Activated T-cell treated with anti-CD3 and anti-CD28 coated beads for 1 hour (primary cell): ENCODE data around the gene ATP5ME.

ENCODE experiments used
- DNase-seq: peaks from one replicate; pipeline ENCODE4 v3.0.0-alpha.2; 2020; ENCODE audit warnings: low read depth

ATP5ME gene

DNA sequence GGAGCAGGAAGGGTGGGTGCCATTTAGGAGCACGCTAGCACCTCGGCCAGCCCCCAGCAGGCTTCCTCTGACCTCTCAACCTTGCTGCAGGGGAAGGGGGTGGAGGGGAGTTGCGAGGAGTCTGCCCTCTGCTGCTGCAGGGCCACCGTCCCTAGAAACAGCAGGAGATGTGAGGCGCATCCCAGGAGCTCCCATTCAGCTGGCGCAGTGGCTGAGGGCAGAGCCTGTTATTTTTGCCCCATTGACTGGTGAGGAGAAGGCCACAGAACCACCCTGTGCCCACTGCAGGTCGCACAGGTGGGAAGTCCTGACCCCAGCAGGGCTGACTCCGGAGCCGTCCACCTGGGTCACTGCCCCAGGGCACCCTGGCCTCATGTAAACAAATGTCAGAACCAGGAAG lies 40.7 kb downstream of the ATP5ME start:
- no peak for DNase-seq

DNA sequence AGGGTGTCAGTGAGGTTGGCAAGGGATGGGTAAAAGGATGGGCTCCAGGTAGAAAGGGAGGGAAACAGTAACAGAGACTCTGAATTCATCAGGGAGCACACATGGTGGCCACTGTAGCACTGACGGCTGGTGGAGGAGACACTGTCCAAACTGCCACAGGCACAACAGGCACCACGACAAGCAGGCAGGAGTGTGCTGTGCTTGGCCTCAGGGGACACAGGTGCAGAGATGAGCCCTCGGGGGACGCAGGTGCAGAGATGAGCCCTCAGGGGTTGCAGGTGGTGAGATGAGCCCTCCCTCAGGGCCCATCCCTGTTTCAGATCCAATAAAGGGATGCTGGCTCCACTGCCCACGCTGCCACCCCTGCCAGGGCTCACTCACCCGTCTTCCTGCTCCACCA lies 41.1 kb downstream of the ATP5ME start:
- no peak for DNase-seq

DNA sequence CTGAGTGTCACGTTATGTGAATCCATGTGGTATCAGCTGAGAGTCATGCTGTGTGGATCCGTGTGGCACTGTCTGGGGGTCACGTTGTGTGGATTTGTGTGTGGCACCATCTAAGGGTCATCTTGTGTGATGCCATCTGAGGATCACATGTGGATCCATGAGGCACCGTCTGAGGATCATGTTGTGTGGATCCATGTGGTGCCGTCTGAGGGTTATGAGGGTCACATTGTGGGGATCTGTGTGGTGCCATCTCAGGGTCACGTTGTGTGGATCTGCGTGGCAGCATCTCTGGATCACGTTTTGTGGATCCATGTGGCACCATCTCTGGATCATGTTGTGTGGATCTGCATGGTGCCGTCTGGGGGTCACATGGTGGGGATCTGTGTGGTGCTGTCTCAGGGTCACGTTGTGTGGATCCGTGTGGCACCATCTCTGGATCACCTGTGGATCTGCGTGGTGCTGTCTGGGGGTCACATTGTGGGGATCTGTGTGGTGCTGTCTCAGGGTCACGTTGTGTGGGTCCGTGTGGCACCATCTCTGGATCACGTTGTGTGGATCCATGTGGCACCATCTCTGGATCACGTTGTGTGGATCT lies 41.8 kb downstream of the ATP5ME start:
- no peak for DNase-seq

DNA sequence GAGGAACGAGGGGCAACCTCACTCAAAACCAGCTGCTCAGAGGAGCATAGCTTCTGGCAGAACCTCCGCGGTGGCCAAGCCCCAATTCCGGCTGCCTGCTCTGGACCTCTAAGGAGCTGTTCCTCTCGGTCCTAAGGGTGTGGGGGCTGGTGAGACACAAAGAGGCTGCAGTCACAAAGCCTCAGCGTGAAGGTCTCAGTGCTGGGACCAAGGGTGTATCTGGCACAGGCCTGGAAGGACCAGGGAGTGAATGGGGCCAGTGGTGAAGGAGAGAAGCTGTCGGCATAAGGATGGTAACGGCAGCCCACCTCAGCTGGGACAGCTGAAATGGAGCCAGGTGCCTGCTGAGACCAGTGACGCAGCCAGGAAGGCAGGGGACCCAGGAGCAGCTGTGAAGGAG lies 43.4 kb downstream of the ATP5ME start:
- no peak for DNase-seq

DNA sequence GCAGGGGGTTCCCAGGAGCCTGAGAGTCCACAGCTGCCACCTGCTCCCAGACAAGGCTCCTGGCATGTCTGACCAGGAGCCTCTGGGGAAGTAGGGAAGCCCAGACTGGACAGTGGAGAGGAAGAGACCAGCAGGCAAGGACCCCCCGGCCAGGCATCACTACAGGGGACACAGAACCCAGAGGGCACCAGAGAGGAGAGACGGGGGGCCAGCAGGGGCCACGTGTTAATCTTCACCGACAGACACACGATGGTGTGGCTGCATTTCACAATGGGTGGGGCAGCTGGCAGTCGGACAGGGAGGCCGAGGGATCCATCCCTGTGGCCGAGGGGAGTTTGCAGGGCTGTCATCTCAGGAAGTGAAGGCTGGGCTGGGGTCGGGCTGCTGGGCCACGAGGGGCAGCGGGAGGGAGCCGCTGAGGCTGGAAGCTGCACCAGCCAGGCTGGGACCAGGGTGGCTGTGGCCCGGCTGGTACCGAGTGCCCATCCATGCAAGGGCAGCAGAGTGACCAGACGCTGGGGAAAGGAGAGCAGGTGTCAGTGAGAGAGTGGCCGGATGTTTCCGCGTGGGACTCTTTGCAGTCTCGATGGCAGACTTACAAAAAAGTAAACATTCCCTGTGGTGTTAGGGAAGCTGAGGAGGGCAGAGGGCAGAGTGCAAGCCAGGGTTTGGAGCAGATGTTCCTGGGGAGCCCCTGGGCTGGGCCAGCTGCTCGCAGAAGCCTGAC lies 44.0 kb downstream of the ATP5ME start:
- no peak for DNase-seq

DNA sequence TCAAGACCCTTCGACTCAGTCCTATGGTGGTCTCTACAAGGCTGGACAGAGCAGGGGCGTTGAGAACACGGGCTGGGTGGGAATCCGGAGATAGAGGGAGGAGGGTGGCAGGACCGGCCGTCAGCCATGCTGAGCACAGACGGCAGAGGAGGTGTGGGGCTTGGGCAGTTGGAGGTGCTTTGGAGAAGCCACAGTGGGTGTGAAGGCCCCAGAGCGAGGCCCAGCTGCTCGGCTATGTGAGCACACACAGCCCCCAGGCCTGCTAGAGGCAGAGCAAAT lies 44.5 kb downstream of the ATP5ME start:
- DNase-seq: no peak

DNA sequence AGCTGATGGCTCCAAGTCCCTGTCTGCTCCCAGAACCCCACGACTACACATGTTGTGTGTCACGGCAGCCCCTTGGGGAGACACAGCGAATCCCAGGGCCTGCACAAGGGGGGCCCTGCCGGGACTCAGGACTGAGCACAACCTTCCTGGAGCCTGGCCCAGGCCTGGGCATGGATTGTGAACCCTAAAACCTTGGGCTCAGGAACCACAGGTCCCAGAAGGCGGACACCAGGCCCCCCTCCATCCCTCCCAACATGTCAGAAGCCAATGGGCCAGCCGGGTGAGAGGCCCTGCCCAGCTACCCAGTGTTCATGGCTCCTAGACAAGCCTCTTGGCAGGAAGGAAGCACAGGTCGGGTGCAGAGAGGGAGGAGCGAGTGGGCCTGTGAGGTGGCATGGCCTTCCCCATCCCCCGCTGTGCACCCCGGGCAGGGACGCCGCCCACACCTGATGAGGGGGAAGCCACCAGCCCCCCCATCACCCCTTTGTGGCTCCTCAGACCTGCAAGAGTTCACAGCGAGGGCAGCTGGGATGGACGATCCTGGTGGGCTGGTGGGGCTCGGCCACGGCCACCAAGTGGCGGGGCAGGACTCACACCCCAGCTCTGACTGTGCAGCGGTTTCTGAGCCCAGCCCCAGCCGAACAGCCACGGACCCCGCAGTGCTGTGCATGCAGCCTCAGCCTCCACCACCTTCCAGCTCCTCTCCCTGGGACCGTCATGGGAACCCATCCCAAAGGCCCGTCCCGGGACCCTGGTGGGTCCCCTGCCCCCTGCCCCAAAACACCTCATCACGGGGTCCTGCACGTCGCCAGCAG lies 45.0 kb downstream of the ATP5ME start:
- no peak for DNase-seq

DNA sequence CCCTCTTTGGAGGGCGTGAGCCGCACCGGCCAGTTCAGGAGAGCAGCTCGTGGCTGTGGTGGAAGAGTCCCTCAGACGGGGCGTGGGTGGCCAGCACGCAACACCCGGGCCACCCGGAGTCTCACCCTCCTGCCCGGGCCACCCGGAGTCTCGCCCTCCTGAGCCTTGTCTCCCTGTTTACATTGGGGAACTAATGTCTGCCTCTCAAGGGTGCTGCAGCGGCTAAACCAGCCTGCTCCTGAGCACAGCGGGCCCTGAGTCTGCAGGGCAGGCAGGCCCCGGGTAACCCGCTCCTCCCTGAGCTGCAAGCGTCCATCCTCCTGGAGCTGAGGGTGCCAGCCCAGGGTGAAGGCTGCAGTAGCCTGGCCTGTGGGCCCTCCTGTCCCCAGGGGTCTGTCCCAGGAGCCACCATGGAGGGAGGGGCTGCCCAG lies 45.8 kb downstream of the ATP5ME start:
- DNase-seq: no peak

DNA sequence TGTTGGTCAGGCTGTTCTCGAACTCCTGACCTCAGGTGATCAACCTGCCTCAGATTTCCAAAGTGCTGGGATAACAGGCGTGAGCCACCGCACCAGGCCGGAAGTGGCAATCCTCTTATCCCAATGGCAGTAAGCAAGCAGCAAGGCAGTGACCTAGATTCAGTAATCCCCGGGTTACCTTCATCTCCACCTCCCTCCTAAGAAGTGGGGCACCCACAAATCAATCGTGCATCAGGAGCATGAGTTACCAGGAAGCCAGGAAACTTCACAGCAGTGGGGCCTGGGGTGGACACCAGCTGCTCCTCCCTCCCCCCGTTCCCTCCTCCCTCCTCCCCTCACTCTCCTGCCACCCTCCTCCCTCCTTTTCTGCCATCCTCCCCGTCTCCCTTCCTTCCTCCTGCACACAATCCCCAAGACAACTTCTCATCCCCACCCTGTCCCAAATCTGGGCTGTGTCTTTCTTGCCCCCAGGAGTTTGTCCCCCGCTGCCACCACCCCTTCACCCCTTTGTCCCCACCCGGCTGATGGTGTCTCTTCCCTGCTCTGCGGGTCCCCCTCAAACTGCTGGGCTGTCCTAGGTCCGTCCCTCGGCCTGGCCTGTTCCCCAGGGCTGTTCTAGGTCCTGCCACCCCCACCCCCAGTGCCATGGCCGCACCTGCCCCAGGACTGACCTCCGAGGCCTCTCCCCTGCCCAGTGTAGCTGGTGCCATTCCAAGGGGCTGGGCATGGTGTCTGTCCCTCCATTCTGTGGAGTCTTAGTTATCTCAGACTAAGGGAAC lies 46.5 kb downstream of the ATP5ME start:
- no peak for DNase-seq

DNA sequence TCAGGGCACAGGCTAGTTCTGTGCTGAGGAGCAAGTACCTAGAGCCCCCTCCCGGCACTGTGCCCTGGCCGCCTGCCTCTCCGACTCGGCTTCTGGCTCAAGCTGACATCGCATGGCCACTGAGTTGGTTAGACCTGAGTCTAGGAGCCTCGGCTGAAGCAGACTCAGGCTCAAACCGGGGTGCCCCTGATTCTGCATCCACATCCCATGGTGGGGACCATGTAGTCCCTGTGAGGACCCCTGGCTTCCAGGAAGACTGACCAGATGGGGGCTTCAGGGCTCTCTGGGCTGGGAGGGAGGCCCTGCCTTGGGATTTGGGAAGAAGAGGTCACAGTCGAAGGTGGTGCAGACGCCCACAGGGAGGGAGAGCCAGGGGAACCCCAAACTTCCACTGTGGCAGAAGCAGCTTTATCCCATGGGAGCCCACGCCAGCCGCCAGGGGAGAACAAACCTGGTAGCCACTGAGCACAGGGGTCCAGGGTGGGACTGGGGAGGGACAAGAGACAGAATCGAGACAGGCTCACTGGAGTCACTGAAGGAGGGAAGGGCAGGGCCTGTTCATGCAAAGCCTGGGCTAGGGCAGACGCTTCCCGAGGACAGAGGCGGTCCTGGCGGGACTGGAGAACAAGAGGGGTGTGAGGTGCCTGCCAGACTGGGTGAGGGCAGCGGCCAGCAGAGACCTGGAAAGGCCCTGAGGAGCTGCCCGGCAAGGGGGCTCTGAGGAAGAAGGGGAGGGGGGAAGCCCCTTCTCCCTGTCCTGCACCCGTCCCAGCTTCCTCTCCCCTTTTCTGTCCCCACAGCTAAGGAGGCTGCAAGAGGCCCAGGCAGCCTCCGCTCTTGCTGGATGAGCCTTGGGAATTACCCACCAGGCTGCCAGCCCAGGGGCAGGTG lies 47.6 kb downstream of the ATP5ME start:
- no peak for DNase-seq

DNA sequence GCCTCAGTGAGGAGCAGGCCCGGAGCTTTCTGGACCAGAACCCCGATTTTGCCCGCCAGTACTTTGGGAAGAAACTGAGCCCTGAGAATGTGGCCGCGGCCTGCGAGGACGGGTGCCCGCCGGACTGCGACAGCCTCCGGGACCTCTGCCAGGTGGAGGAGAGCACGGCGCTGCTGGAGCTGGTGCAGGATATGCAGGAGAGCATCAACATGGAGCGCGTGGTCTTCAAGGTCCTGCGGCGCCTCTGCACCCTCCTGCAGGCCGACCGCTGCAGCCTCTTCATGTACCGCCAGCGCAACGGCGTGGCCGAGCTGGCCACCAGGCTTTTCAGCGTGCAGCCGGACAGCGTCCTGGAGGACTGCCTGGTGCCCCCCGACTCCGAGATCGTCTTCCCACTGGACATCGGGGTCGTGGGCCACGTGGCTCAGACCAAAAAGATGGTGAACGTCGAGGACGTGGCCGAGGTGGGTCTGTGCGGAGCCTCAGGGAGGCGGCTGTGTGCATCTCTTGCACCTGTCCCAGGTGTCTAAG lies 48.4 kb downstream of the ATP5ME start:
- no peak for DNase-seq

DNA sequence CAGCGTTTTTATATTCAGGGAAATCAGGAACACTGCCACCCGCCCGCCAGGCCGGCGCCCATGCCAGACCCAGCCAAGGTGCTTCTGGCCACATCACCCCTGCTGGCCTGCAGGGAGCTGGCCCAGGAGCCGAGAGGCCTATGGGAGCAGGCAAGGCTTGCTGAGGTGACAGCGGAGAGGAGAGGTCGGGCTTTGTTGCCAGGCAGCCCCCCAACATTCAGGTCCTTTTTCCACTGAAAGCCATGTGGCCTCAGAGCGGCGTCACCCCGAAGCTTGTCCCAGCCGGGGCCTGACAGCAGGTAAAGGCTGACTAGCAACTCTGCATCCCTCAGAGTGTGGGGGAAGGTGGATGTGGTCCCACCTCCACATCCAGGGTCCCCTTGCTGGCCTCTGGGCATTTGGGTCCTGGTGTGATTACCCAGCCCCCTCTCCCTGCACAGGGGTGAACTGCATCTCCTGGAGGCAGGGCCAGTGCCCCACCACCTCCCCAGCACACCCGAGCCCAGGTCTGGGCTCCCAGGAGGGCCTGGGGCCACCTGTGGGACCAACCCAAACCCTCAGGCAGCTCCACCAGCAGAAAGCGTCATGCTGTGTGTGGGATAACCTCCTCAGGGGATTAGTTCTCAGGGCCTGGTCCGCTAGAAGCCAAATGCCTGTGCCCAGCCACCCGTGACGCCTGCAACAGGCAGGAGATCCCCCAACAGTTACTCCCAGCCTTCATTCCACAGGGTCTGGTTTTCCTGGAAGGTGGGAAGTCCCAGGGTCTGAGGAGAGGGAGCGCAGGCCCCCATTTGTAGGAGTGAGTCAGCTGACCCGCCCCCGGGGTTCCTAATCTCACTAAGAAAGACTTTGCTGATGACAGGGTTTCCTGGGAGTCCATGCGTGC lies 49.1 kb downstream of the ATP5ME start, which contains the start of gene PDE6B:
TSS of gene PDE6B (plus strand) at position 869 of the 886 bp plus-strand sequence. CDS start 54 bp downstream, outside the sequence.
- no peak for DNase-seq

DNA sequence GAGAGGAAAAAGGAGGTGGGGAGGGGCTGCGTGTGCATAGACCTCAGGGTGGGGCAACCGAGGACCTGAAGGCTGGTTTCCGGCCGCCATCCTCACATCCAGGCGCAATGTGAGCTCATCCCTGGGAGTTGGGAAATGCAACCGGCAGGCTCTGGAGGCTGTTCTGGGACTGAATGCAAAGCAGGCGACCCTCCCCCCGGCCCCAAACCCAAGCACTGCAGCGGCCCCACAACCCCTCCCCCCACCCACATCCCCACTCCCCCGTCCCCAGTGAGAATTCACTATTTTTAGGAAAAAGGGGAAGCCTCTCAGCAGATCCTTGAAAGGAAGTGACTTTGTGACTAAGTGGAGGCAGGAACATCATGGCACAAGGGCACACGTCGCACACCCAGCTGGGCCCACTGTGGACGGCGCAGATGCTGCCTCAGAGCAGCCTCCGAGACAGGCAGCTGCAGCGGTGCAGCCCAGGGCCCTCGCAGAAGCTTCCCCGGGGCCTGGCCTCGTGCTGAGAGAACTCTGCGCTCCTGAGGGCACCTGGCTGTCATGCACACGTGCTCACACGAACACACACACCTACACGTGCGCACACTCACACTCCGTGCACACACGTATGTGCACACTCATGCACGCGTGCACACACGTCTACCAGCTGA lies 50.0 kb downstream of the ATP5ME start:
- no peak for DNase-seq

DNA sequence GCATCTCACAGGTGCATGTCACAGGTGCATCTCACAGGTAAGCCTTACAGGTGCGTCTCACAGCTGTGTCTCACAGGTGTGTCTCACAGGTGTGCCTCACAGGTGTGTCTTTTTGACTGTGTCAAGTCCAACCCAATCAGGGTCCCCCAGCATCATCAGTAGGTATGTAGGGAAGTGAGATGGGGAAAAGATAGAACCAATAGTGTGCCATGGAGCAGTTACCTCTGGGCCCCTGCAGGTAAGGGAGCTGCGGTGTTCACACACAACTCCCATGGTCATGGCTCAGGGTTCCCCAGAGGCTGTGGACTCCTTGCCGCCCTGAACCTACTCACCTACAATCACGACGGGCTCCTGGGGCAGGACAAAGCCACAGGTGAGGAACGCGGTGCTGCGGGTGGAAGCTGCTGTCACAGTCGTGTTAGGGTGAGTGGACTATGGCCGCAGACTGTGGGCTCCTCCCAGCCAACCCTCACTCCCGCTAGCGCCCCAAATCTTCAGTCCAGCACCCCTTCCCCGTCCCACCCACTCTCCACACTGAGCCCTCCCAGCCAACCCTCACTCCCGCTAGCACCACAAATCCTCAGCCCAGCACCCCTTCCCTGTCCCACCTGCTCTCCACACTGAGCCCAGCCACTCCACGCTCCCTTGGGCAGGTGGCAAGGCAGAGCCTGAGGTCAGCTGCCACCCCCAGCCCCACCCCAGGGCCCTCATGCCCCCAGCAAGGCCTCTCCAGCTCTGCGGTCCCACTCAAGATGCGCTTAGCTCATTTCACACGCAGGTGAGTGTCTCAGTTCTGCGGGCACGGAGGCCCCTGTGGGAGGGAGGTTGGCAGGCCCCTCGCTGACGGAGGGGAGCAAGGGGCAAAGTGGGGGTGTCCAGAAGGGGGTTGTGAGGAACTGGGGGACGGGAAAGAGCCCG lies 50.8 kb downstream of the ATP5ME start:
- DNase-seq: no peak
